Hepatocyte (in vitro differentiated cells): ENCODE data around the gene NINJ1. TPM values are rescaled to one million over a fixed set of nuclear protein-coding genes. Genes with fewer than 3 reads are reported as not detected.

Source experiments
- DNase-seq: peaks from one replicate; pipeline ENCODE4 v3.0.0-alpha.2; 2016; ENCODE audit warnings: low spot score
- H2AFZ ChIP-seq: fragments of 200-600 bp; sonication (generic); 2 replicates; pipeline ENCODE4 v1.6.0; 2016; ENCODE audit warnings: antibody characterized with exemption, mild to moderate bottlenecking
- H3K27ac ChIP-seq: fragments of 200-600 bp; sonication (generic); 2 replicates; pipeline ENCODE4 v1.5.1; 2016; ENCODE audit warnings: mild to moderate bottlenecking
- H3K27me3 ChIP-seq: fragments of 200-600 bp; sonication (generic); 2 replicates; pipeline ENCODE4 v1.6.1; 2016
- H3K36me3 ChIP-seq: fragments of 200-600 bp; sonication (generic); replicated peaks from 2 replicates; pipeline ENCODE4 v1.5.1; 2016; ENCODE audit warnings: low read depth; ENCODE audit not compliant: insufficient read depth
- H3K4me1 ChIP-seq: fragments of 200-600 bp; sonication (generic); 2 replicates; pipeline ENCODE4 v1.5.1; 2016; ENCODE audit warnings: mild to moderate bottlenecking, moderate library complexity; ENCODE audit not compliant: insufficient read depth
- H3K4me2 ChIP-seq: fragments of 200-600 bp; sonication (generic); 2 replicates; pipeline ENCODE4 v1.6.0; 2016
- H3K4me3 ChIP-seq: fragments of 200-600 bp; sonication (generic); 2 replicates; pipeline ENCODE4 v1.5.1; 2016; ENCODE audit warnings: mild to moderate bottlenecking
- H3K79me2 ChIP-seq: fragments of 200-600 bp; sonication (generic); 2 replicates; pipeline ENCODE4 v1.6.0; 2017; ENCODE audit warnings: mild to moderate bottlenecking
- H3K9me2 ChIP-seq: fragments of 200-600 bp; sonication (generic); replicated peaks from 2 replicates; pipeline ENCODE4 v1.6.0; 2017; ENCODE audit warnings: mild to moderate bottlenecking; ENCODE audit not compliant: insufficient read depth
- H3K9me3 ChIP-seq: fragments of 200-600 bp; sonication (generic); 2 replicates; pipeline ENCODE4 v1.5.1; 2016; ENCODE audit warnings: low read depth, mild to moderate bottlenecking
- H4K20me1 ChIP-seq: fragments of 200-600 bp; sonication (generic); 2 replicates; pipeline ENCODE4 v1.6.0; 2016; ENCODE audit warnings: mild to moderate bottlenecking; ENCODE audit not compliant: insufficient read depth, poor library complexity, severe bottlenecking
- CTCF ChIP-seq: fragments of 200-600 bp; sonication (generic); IDR thresholded peaks from 2 replicates; pipeline ENCODE4 v1.5.1; 2016; ENCODE audit warnings: antibody characterized with exemption, mild to moderate bottlenecking; ENCODE audit not compliant: poor library complexity
- EZH2 ChIP-seq: fragments of 200-600 bp; sonication (generic); IDR thresholded peaks from 2 replicates; pipeline ENCODE4 v1.6.1; 2016; ENCODE audit warnings: antibody characterized with exemption, mild to moderate bottlenecking, borderline replicate concordance
- EZH2phosphoT487 ChIP-seq: fragments of 200-600 bp; sonication (generic); IDR thresholded peaks from one replicate; pipeline ENCODE4 v1.6.1; 2018; ENCODE audit warnings: antibody characterized with exemption, mild to moderate bottlenecking, low read depth, moderate library complexity; ENCODE audit not compliant: unreplicated experiment, severe bottlenecking
- WGBS: methylation state at CpG from one replicate; pipeline ENCODE4 v1.1.6; 2016; ENCODE audit warnings: low lambda C conversion rate; ENCODE audit errors: missing lambda C conversion rate; 5-methylcytosine and 5-hydroxymethylcytosine counted together
- polyA plus RNA-seq: library from polyadenylated mRNA; unstranded; fragments of >200 nt; fragmentation: Nextera tagmentation; extraction: Ambion mirVana; gene quantifications from 2 replicates; pipeline ENCODE4 v1.2.1, GENCODE V29; 2016
- total RNA-seq: library from RNA; depleted of rRNA; stranded (reverse); fragments of >200 nt; gene quantifications from 2 replicates; pipeline ENCODE4 v1.2.3, GENCODE V29; 2014

The NINJ1 gene
- total and polyA plus RNA-seq, 2 experiments from 2014 or later: 55.4 to 135 TPM

GRCh38 chr9:93138171-93138764 lies 4.2 kb upstream of the NINJ1 start:
- Histone ChIP-seq H3K27ac (no peak overlapping the region), H4K20me1 (no peaks in the 10 kb centered on the region), H3K9me3 (no peaks in the 10 kb centered on the region), H3K79me2 (no peaks in the 10 kb centered on the region), H3K9me2 (no peaks in the 10 kb centered on the region), H3K4me3 (no peak overlapping the region), H3K27me3 (no peaks in the 10 kb centered on the region), H3K4me2 (no peak overlapping the region), H3K4me1 (peaks cover 8% of the 10 kb centered on the region), H3K36me3 (no peaks in the 10 kb centered on the region), H2AFZ (no peak overlapping the region)
- TF ChIP-seq CTCF (no peak), EZH2phosphoT487 (no peak), EZH2 (no peak)
- 83% methylated on average over 7 of the region's 7 CpGs for WGBS
- no peak for DNase-seq

- no peak overlapping the region for H3K4me3 ChIP-seq
- H2AFZ ChIP-seq: no peak overlapping the region
- WGBS: 96% methylated on average over 11 of the region's 11 CpGs
- H3K4me1 ChIP-seq: peaks cover 17% of the 10 kb centered on the region
- H3K36me3 ChIP-seq: no peaks in the 10 kb centered on the region
- no peaks in the 10 kb centered on the region for H4K20me1 ChIP-seq
- no peak for DNase-seq
- peaks cover 7% of the 10 kb centered on the region for H3K79me2 ChIP-seq
- H3K9me3 ChIP-seq: no peaks in the 10 kb centered on the region
- H3K27ac ChIP-seq: no peak overlapping the region
- no peaks in the 10 kb centered on the region for H3K9me2 ChIP-seq
- no peaks in the 10 kb centered on the region for H3K27me3 ChIP-seq
- no peak overlapping the region for H3K4me2 ChIP-seq
- TF ChIP-seq EZH2phosphoT487: no peak
- TF ChIP-seq CTCF: no peak
- no peak for TF ChIP-seq EZH2
Measured at GRCh38 chr9:93137362-93137761, 3.3 kb upstream of the NINJ1 start.

- no peak overlapping the region for H3K4me2 ChIP-seq
- TF ChIP-seq EZH2phosphoT487 (no peak), CTCF (no peak), EZH2 (no peak)
Measured at GRCh38 chr9:93136011-93136440, 2.0 kb upstream of the NINJ1 start.

More at GRCh38 chr9:93136011-93136440, 2.0 kb upstream of the NINJ1 start:
- no peak for DNase-seq
- no peak overlapping the region for H3K27ac ChIP-seq
- peaks cover 28% of the 10 kb centered on the region for H3K4me1 ChIP-seq
- H3K4me3 ChIP-seq: no peak overlapping the region
- no peak overlapping the region for H2AFZ ChIP-seq
- 76% methylated on average over 11 of the region's 11 CpGs for WGBS
- H3K9me2 ChIP-seq: no peaks in the 10 kb centered on the region
- H3K36me3 ChIP-seq: no peaks in the 10 kb centered on the region
- no peaks in the 10 kb centered on the region for H3K9me3 ChIP-seq
- H4K20me1 ChIP-seq: no peaks in the 10 kb centered on the region
- H3K79me2 ChIP-seq: peaks cover 20% of the 10 kb centered on the region
- no peaks in the 10 kb centered on the region for H3K27me3 ChIP-seq
